Vagina (tissue), 2 donors: ENCODE results near the gene SKA2. TPM values are rescaled to one million over a fixed set of nuclear protein-coding genes. Genes with fewer than 3 reads are reported as not detected.
"Not testable (repeated sequence)": the region's sequence is repeated elsewhere in the genome, so short reads cannot be mapped to it uniquely, and the experiment has no call there.

Source experiments
- DNase-seq, 2 donors: peaks; one replicate each; pipeline ENCODE4 v3.0.0-alpha.2; 2017; ENCODE audit errors: extremely low spot score in 2 of 2
- H3K27ac ChIP-seq: fragments of 200-600 bp; sonication (generic); one replicate; pipeline ENCODE4 v1.5.1; 2019
- H3K27me3 ChIP-seq: fragments of 200-600 bp; sonication (generic); one replicate; pipeline ENCODE4 v1.5.1; 2019
- H3K36me3 ChIP-seq, 2 donors: fragments of 200-600 bp; sonication (generic); one replicate each; pipeline ENCODE4 v1.5.1; 2017 to 2019
- H3K4me1 ChIP-seq: fragments of 200-600 bp; sonication (generic); one replicate; pipeline ENCODE4 v1.5.1; 2019
- H3K4me3 ChIP-seq, 2 donors: fragments of 200-600 bp; sonication (generic); 1 replicate in 1 of 2; 2 replicates in 1 of 2; pipeline ENCODE4 v1.5.1; 2016 to 2019
- H3K9me3 ChIP-seq: fragments of 200-600 bp; sonication (generic); one replicate; pipeline ENCODE4 v1.5.1; 2019
- CTCF ChIP-seq, 3 experiments: fragments of 450-650 bp in 2 of 3; fragments of 200-600 bp in 1 of 3; sonication (generic) in 1 of 3; IDR thresholded peaks; one replicate each; pipeline ENCODE4 v1.5.1; 2017 to 2019; ENCODE audit warnings: antibody characterized with exemption in 3 of 3, mild to moderate bottlenecking in 2 of 3, moderate library complexity in 2 of 3
- POLR2A ChIP-seq, 2 donors: fragments of 450-650 bp; IDR thresholded peaks; one replicate each; pipeline ENCODE4 v1.6.1; 2017; ENCODE audit warnings: antibody characterized with exemption in 2 of 2, mild to moderate bottlenecking in 2 of 2, moderate library complexity in 2 of 2
- POLR2AphosphoS5 ChIP-seq, 2 donors: sonication (generic); formaldehyde crosslinking; IDR thresholded peaks; one replicate each; pipeline ENCODE4 v1.9.0; 2017; ENCODE audit warnings: antibody characterized with exemption in 2 of 2, mild to moderate bottlenecking in 2 of 2, low read depth in 1 of 2; ENCODE audit not compliant: insufficient read depth in 1 of 2
- intact Hi-C: fragments of 100-400 bp; cut with DNase I; formaldehyde crosslinking; loops from one replicate; pipeline ENCODE4 v1.15.1; 2023
- total RNA-seq: library from RNA; depleted of rRNA; stranded (reverse); fragments of >200 nt; gene quantifications from one replicate; pipeline ENCODE4 v1.2.3, GENCODE V29; 2016

Gene SKA2
- total RNA-seq, 1 donor from 2014 or later: 143 TPM

GRCh38 chr17:59186850-59187249 is 31.9 kb upstream of the SKA2 start:
- H3K27ac ChIP-seq: no peak overlapping the region
- no peak overlapping the region for H3K4me3 ChIP-seq
- H3K4me1 ChIP-seq: no peaks in the 10 kb centered on the region
- intact Hi-C loops: no loop called here
- H3K27me3 ChIP-seq: no peaks in the 10 kb centered on the region
- no peaks in the 10 kb centered on the region for H3K9me3 ChIP-seq
- TF ChIP-seq CTCF (IDR thresholded peaks at IDR 0.05) (no peak), POLR2A (IDR thresholded peaks at IDR 0.05) (no peak), POLR2AphosphoS5 (IDR thresholded peaks at IDR 0.05; ENCODE audit: insufficient read depth in 1 of 2, low read depth in 1 of 2) (no peak)
- DNase-seq: no peak
- H3K36me3 ChIP-seq: no peaks in the 10 kb centered on the region

DNA sequence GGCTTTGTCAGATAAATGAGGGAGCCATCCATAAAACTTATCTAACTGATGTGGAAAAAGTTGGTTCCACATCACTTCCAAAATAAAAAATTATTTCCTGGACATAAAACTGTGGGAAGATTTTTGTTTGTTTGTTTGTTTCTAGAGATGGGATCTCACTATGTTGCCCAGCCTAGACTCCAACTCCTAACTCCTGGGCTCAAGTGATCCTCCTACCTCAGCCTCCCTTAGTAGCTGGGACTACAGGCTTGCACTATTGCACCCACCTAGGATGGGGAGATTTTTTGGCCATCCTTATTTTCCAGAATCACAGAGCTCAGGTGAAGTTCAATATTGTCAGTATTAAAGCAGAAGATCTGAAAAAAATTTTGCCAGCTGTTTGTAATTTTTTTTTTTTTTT is 31.0 kb upstream of the SKA2 start:
- no peak for DNase-seq
- intact Hi-C loops: no loop called here
- no peaks in the 10 kb centered on the region for H3K9me3 ChIP-seq
- no peak overlapping the region for H3K4me3 ChIP-seq
- no peaks in the 10 kb centered on the region for H3K27me3 ChIP-seq
- TF ChIP-seq POLR2AphosphoS5 (IDR thresholded peaks at IDR 0.05; ENCODE audit: insufficient read depth in 1 of 2, low read depth in 1 of 2): no peak
- no peak for TF ChIP-seq CTCF (IDR thresholded peaks at IDR 0.05)
- TF ChIP-seq POLR2A (IDR thresholded peaks at IDR 0.05): no peak
- H3K27ac ChIP-seq: no peak overlapping the region
- no peaks in the 10 kb centered on the region for H3K4me1 ChIP-seq
- no peaks in the 10 kb centered on the region for H3K36me3 ChIP-seq

- Histone ChIP-seq H3K9me3 (no peaks in the 10 kb centered on the region), H3K4me3 (no peak overlapping the region), H3K4me1 (no peaks in the 10 kb centered on the region), H3K27ac (no peak overlapping the region), H3K36me3 (no peaks in the 10 kb centered on the region), H3K27me3 (no peaks in the 10 kb centered on the region)
- intact Hi-C loops: no loop called here
- no peak for DNase-seq
- TF ChIP-seq POLR2A (IDR thresholded peaks at IDR 0.05) (no peak), CTCF (IDR thresholded peaks at IDR 0.05) (no peak), POLR2AphosphoS5 (IDR thresholded peaks at IDR 0.05; ENCODE audit: insufficient read depth in 1 of 2, low read depth in 1 of 2) (no peak)
Observed at GRCh38 chr17:59181481-59181880, 26.5 kb upstream of the SKA2 start.

GRCh38 chr17:59180626-59181025 is 25.6 kb upstream of the SKA2 start:
- H3K36me3 ChIP-seq: no peaks in the 10 kb centered on the region
- no peak overlapping the region for H3K27ac ChIP-seq
- intact Hi-C loops: no loop called here
- TF ChIP-seq CTCF (IDR thresholded peaks at IDR 0.05): no peak
- TF ChIP-seq POLR2AphosphoS5 (IDR thresholded peaks at IDR 0.05; ENCODE audit: insufficient read depth in 1 of 2, low read depth in 1 of 2): no peak
- no peak for TF ChIP-seq POLR2A (IDR thresholded peaks at IDR 0.05)
- no peaks in the 10 kb centered on the region for H3K9me3 ChIP-seq
- H3K27me3 ChIP-seq: no peaks in the 10 kb centered on the region
- H3K4me3 ChIP-seq: no peak overlapping the region
- DNase-seq: no peak
- H3K4me1 ChIP-seq: no peaks in the 10 kb centered on the region

- H3K36me3 ChIP-seq, H3K27ac ChIP-seq, H3K4me1 ChIP-seq, intact Hi-C loops, H3K9me3 ChIP-seq, DNase-seq, H3K4me3 ChIP-seq, H3K27me3 ChIP-seq: not testable (repeated sequence)
Observed at GRCh38 chr17:59179601-59180000, 24.6 kb upstream of the SKA2 start.
